HepG2 (cell line): Measurements from ENCODE around the gene NCS1. TPM values are rescaled to one million over a fixed set of nuclear protein-coding genes. Genes with fewer than 3 reads are reported as not detected.

Source experiments
- AKAP8 ChIP-seq: sonication (generic); formaldehyde crosslinking; IDR thresholded peaks from 2 replicates; pipeline ENCODE4 v1.5.1; 2020; ENCODE audit warnings: mild to moderate bottlenecking, missing genetic modification reagents
- HMG20B ChIP-seq: conservative IDR thresholded peaks from 2 replicates; pipeline ENCODE4 v1.6.1; 2016; ENCODE audit warnings: missing genetic modification reagents, missing compliant biosample characterization
- PAX8 ChIP-seq: sonication (generic); formaldehyde crosslinking; IDR thresholded peaks from 2 replicates; pipeline ENCODE4 v1.8.0; 2022; ENCODE audit warnings: mild to moderate bottlenecking, missing genetic modification reagents, borderline replicate concordance
- PRMT3 ChIP-seq: sonication (generic); formaldehyde crosslinking; IDR thresholded peaks from 2 replicates; pipeline ENCODE4 v1.8.1; 2022; ENCODE audit warnings: low read depth, mild to moderate bottlenecking, moderate library complexity, missing genetic modification reagents, borderline replicate concordance
- RARA ChIP-seq: IDR thresholded peaks from 2 replicates; pipeline ENCODE4 v1.6.1; 2016; ENCODE audit warnings: missing genetic modification reagents, missing compliant biosample characterization
- SAFB2 ChIP-seq: sonication (generic); formaldehyde crosslinking; IDR thresholded peaks from 2 replicates; pipeline ENCODE4 v1.5.1; 2020; ENCODE audit warnings: missing genetic modification reagents, low read depth, mild to moderate bottlenecking, borderline replicate concordance
- SRSF9 ChIP-seq: fragments of 200-400 bp; formaldehyde crosslinking; IDR thresholded peaks from 2 replicates; pipeline ENCODE4 v1.6.1; 2018; ENCODE audit warnings: borderline replicate concordance, mild to moderate bottlenecking, low read depth, low read length; ENCODE audit not compliant: insufficient read depth, poor library complexity, severe bottlenecking
- TCF7L2 ChIP-seq: IDR thresholded peaks from 2 replicates; pipeline ENCODE4 v1.6.1; 2011; ENCODE audit warnings: mild to moderate bottlenecking, low read depth, low read length, moderate library complexity
- ZNF468 ChIP-seq: sonication (generic); formaldehyde crosslinking; IDR thresholded peaks from 2 replicates; pipeline ENCODE4 v1.8.0; 2022; ENCODE audit warnings: mild to moderate bottlenecking, moderate library complexity, missing genetic modification reagents
- ZNF713 ChIP-seq: sonication (generic); formaldehyde crosslinking; IDR thresholded peaks from 2 replicates; pipeline ENCODE4 v1.4.0; 2020; ENCODE audit warnings: mild to moderate bottlenecking, missing genetic modification reagents
- ZSCAN12 ChIP-seq: sonication (generic); formaldehyde crosslinking; IDR thresholded peaks from 2 replicates; pipeline ENCODE4 v1.9.0; 2021; ENCODE audit warnings: mild to moderate bottlenecking, missing genetic modification reagents
- ZSCAN21 ChIP-seq: sonication (generic); formaldehyde crosslinking; IDR thresholded peaks from 2 replicates; pipeline ENCODE4 v1.8.0; 2022; ENCODE audit warnings: mild to moderate bottlenecking, missing genetic modification reagents, moderate library complexity, borderline replicate concordance
- polyA plus RNA-seq, 8 experiments: library from polyadenylated mRNA; depleted of rRNA in 3 of 8; stranded (reverse) in 7 of 8; unstranded in 1 of 8; fragments of >200 nt; fragmentation: Illumina TruSeq in 4 of 8; extraction: Trizol in 4 of 8; gene quantifications; 2 replicates each; pipeline versions ENCODE4 v1.2.1 to v1.2.3, GENCODE V29; 2011 to 2016; ENCODE audit warnings: low read depth in 4 of 8, missing spikeins in 1 of 8, mixed read lengths in 1 of 8; ENCODE audit not compliant: insufficient read depth in 1 of 8
- total RNA-seq, 5 experiments: library from RNA; depleted of rRNA; stranded (reverse); fragments of >200 nt; fragmentation: Illumina TruSeq; extraction: Trizol; gene quantifications; 2 replicates each; pipeline ENCODE4 v1.2.3, GENCODE V29; 2016; ENCODE audit warnings: low read depth in 1 of 5
- TF ChIP-seq, protein P1 (sequence below): IDR thresholded peaks from 2 replicates; pipeline ENCODE4 v1.6.1; 2012; ENCODE audit warnings: low read depth, low read length, improper control_type of control experiment
- TF ChIP-seq, protein P2 (sequence below): sonication (generic); formaldehyde crosslinking; conservative IDR thresholded peaks from 2 replicates; pipeline ENCODE4 v1.8.1; 2023; ENCODE audit warnings: missing genetic modification reagents
- TF ChIP-seq, protein P3 (sequence below): sonication (generic); formaldehyde crosslinking; IDR thresholded peaks from 2 replicates; pipeline ENCODE4 v1.5.0; 2020; ENCODE audit warnings: missing genetic modification reagents

Gene NCS1
- total and polyA plus RNA-seq, 2 of the 13 experiments (the other 11 are each of a cell fraction or from before 2014, with no cell fraction given) = 4.7 to 6.1 TPM

GRCh38 chr9:130185490-130186031 lies 13.4 kb downstream of the NCS1 start (continued):
- TF ChIP-seq, protein P1, sequence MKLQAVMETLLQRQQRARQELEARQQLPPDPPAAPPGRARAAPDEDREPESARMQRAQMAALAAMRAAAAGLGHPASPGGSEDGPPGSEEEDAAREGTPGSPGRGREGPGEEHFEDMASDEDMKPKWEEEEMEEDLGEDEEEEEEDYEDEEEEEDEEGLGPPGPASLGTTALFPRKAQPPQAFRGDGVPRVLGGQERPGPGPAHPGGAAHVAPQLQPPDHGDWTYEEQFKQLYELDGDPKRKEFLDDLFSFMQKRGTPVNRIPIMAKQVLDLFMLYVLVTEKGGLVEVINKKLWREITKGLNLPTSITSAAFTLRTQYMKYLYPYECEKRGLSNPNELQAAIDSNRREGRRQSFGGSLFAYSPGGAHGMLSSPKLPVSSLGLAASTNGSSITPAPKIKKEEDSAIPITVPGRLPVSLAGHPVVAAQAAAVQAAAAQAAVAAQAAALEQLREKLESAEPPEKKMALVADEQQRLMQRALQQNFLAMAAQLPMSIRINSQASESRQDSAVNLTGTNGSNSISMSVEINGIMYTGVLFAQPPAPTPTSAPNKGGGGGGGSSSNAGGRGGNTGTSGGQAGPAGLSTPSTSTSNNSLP = no peak
- no peak for TF ChIP-seq RARA (CRISPR knock-in tag)
- no peak for TF ChIP-seq HMG20B (CRISPR knock-in tag)
- TF ChIP-seq PRMT3 (CRISPR knock-in tag) = no peak
- no peak for TF ChIP-seq PAX8 (CRISPR knock-in tag)
- no peak for TF ChIP-seq SAFB2 (CRISPR knock-in tag)
- TF ChIP-seq ZSCAN21 (CRISPR knock-in tag) = no peak
- TF ChIP-seq SRSF9 = no peak
- no peak for TF ChIP-seq TCF7L2
- TF ChIP-seq ZNF468 (CRISPR knock-in tag) = no peak
- no peak for TF ChIP-seq ZNF713 (CRISPR knock-in tag)
- no peak for TF ChIP-seq ZSCAN12 (CRISPR knock-in tag)
- TF ChIP-seq, protein P2, sequence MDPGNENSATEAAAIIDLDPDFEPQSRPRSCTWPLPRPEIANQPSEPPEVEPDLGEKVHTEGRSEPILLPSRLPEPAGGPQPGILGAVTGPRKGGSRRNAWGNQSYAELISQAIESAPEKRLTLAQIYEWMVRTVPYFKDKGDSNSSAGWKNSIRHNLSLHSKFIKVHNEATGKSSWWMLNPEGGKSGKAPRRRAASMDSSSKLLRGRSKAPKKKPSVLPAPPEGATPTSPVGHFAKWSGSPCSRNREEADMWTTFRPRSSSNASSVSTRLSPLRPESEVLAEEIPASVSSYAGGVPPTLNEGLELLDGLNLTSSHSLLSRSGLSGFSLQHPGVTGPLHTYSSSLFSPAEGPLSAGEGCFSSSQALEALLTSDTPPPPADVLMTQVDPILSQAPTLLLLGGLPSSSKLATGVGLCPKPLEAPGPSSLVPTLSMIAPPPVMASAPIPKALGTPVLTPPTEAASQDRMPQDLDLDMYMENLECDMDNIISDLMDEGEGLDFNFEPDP (CRISPR knock-in tag) = no peak
- TF ChIP-seq, protein P3, sequence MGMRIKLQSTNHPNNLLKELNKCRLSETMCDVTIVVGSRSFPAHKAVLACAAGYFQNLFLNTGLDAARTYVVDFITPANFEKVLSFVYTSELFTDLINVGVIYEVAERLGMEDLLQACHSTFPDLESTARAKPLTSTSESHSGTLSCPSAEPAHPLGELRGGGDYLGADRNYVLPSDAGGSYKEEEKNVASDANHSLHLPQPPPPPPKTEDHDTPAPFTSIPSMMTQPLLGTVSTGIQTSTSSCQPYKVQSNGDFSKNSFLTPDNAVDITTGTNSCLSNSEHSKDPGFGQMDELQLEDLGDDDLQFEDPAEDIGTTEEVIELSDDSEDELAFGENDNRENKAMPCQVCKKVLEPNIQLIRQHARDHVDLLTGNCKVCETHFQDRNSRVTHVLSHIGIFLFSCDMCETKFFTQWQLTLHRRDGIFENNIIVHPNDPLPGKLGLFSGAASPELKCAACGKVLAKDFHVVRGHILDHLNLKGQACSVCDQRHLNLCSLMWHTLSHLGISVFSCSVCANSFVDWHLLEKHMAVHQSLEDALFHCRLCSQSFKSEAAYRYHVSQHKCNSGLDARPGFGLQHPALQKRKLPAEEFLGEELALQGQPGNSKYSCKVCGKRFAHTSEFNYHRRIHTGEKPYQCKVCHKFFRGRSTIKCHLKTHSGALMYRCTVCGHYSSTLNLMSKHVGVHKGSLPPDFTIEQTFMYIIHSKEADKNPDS (CRISPR knock-in tag) = no peak
- no peak for TF ChIP-seq AKAP8 (CRISPR knock-in tag)
- TF ChIP-seq, all 625 proteins: peak for 0
